ENCODE results near the gene CNOT6L.

- TF ChIP-seq, protein P1, sequence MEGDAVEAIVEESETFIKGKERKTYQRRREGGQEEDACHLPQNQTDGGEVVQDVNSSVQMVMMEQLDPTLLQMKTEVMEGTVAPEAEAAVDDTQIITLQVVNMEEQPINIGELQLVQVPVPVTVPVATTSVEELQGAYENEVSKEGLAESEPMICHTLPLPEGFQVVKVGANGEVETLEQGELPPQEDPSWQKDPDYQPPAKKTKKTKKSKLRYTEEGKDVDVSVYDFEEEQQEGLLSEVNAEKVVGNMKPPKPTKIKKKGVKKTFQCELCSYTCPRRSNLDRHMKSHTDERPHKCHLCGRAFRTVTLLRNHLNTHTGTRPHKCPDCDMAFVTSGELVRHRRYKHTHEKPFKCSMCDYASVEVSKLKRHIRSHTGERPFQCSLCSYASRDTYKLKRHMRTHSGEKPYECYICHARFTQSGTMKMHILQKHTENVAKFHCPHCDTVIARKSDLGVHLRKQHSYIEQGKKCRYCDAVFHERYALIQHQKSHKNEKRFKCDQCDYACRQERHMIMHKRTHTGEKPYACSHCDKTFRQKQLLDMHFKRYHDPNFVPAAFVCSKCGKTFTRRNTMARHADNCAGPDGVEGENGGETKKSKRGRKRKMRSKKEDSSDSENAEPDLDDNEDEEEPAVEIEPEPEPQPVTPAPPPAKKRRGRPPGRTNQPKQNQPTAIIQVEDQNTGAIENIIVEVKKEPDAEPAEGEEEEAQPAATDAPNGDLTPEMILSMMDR (IDR thresholded peaks at IDR 0.05), result no peak
- TF ChIP-seq POLR2A (IDR thresholded peaks at IDR 0.05), result no peak
- TF ChIP-seq EP300 (IDR thresholded peaks at IDR 0.05), result no peak
Measured at GRCh38 chr4:77671051-77671450, 148.1 kb downstream of the CNOT6L start.

Data from tibial nerve (tissue), 4 donors.